WTC11 (cell line): Measurements from ENCODE around the gene COL18A1. TPM values are rescaled to one million over a fixed set of nuclear protein-coding genes. Genes with fewer than 3 reads are reported as not detected.

ENCODE experiments used
- ATAC-seq: fragments of 200-7000 bp; cut with Tn5 transposase; 2 replicates; pipeline ENCODE4 v1.10.0; 2021; ENCODE audit warnings: mild to moderate bottlenecking, moderate library complexity
- CTCF ChIA-PET: fragments of 300-600 bp; sonication (Branson Sonifier 250); formaldehyde crosslinking; loops from one replicate; lab custom pipeline; 2021; ENCODE audit warnings: antibody characterized with exemption; lab: Charles Lee
- POLR2A ChIA-PET: fragments of 350-600 bp; sonication (Branson Sonifier 250); formaldehyde crosslinking; loops from one replicate; lab custom pipeline; 2021; ENCODE audit warnings: antibody characterized with exemption; lab: Charles Lee
- DNase-seq: peaks from one replicate; pipeline ENCODE4 v3.0.0; 2021; ENCODE audit warnings: low spot score
- H3K27ac Mint-ChIP-seq: 2 replicates; pipeline ENCODE4 v1.8.0; 2021; ENCODE audit warnings: mixed read lengths
- H3K27me3 Mint-ChIP-seq: 2 replicates; pipeline ENCODE4 v1.8.0; 2021; ENCODE audit warnings: low read depth, mild to moderate bottlenecking, moderate library complexity, mixed read lengths
- H3K36me3 Mint-ChIP-seq: 2 replicates; pipeline ENCODE4 v1.8.0; 2021; ENCODE audit warnings: mixed read lengths
- H3K4me1 Mint-ChIP-seq: 2 replicates; pipeline ENCODE4 v1.8.0; 2022; ENCODE audit warnings: mixed read lengths
- H3K4me3 Mint-ChIP-seq: 2 replicates; pipeline ENCODE4 v1.8.0; 2021; ENCODE audit warnings: mild to moderate bottlenecking, moderate library complexity, mixed read lengths
- H3K9me3 Mint-ChIP-seq: 2 replicates; pipeline ENCODE4 v1.8.0; 2021; ENCODE audit warnings: mixed read lengths
- CBFB ChIP-seq: sonication (generic); formaldehyde crosslinking; IDR thresholded peaks from 2 replicates; pipeline ENCODE4 v1.8.1; 2022; ENCODE audit warnings: mild to moderate bottlenecking, low read depth, missing genetic modification reagents
- CREB1 ChIP-seq: sonication (generic); formaldehyde crosslinking; IDR thresholded peaks from 2 replicates; pipeline ENCODE4 v1.8.0; 2023; ENCODE audit warnings: mild to moderate bottlenecking, missing genetic modification reagents
- FOXP1 ChIP-seq: sonication (generic); formaldehyde crosslinking; IDR thresholded peaks from 2 replicates; pipeline ENCODE4 v1.8.0; 2022; ENCODE audit warnings: missing genetic modification reagents, mild to moderate bottlenecking, moderate library complexity, borderline replicate concordance
- GTF2I ChIP-seq: fragments of 250-450 bp; sonication (Bioruptor Pico); conservative IDR thresholded peaks from 2 replicates; pipeline ENCODE4 v1.4.0; 2021; ENCODE audit warnings: mild to moderate bottlenecking
- HMGXB4 ChIP-seq: sonication (generic); formaldehyde crosslinking; IDR thresholded peaks from 2 replicates; pipeline ENCODE4 v1.8.1; 2023; ENCODE audit warnings: mild to moderate bottlenecking, moderate library complexity, missing genetic modification reagents
- JUN ChIP-seq: sonication (generic); formaldehyde crosslinking; IDR thresholded peaks from 2 replicates; pipeline ENCODE4 v1.8.0; 2023; ENCODE audit warnings: mild to moderate bottlenecking, missing genetic modification reagents
- KAT7 ChIP-seq: sonication (generic); formaldehyde crosslinking; IDR thresholded peaks from 2 replicates; pipeline ENCODE4 v1.8.1; 2023; ENCODE audit warnings: missing genetic modification reagents, mild to moderate bottlenecking, borderline replicate concordance
- NFATC4 ChIP-seq: fragments of 250-450 bp; sonication (Bioruptor Pico); IDR thresholded peaks from 2 replicates; pipeline ENCODE4 v1.9.0; 2021; ENCODE audit warnings: mild to moderate bottlenecking
- RORB ChIP-seq: fragments of 250-450 bp; sonication (Bioruptor Pico); IDR thresholded peaks from 2 replicates; pipeline ENCODE4 v1.9.0; 2021; ENCODE audit warnings: mild to moderate bottlenecking
- TEAD4 ChIP-seq: sonication (generic); formaldehyde crosslinking; IDR thresholded peaks from 2 replicates; pipeline ENCODE4 v1.8.0; 2022; ENCODE audit warnings: mild to moderate bottlenecking, missing genetic modification reagents
- ZNF396 ChIP-seq: fragments of 250-450 bp; sonication (Bioruptor Pico); IDR thresholded peaks from 2 replicates; pipeline ENCODE4 v1.8.0; 2021; ENCODE audit warnings: mild to moderate bottlenecking, moderate library complexity, borderline replicate concordance
- total RNA-seq: library from RNA; stranded (reverse); gene quantifications from 3 replicates; pipeline ENCODE4 v1.2.3, GENCODE V29; 2021
- TF ChIP-seq, protein P1 (sequence below): sonication (generic); formaldehyde crosslinking; conservative IDR thresholded peaks from 2 replicates; pipeline ENCODE4 v1.8.1; 2022; ENCODE audit warnings: mild to moderate bottlenecking, missing genetic modification reagents
- TF ChIP-seq, protein P2 (sequence below): fragments of 250-450 bp; sonication (Bioruptor Pico); IDR thresholded peaks from 2 replicates; pipeline ENCODE4 v2.1.2; 2022; ENCODE audit warnings: mild to moderate bottlenecking, moderate library complexity
- TF ChIP-seq, protein P3 (sequence below): fragments of 250-450 bp; sonication (Bioruptor Pico); IDR thresholded peaks from 2 replicates; pipeline ENCODE4 v1.9.0; 2021; ENCODE audit warnings: mild to moderate bottlenecking
- TF ChIP-seq, protein P4 (sequence below): sonication (generic); formaldehyde crosslinking; IDR thresholded peaks from 2 replicates; pipeline ENCODE4 v1.8.0; 2022; ENCODE audit warnings: mild to moderate bottlenecking, missing genetic modification reagents
- TF ChIP-seq, protein P5 (sequence below): sonication (generic); formaldehyde crosslinking; IDR thresholded peaks from 2 replicates; pipeline ENCODE4 v1.8.0; 2022; ENCODE audit warnings: mild to moderate bottlenecking, missing genetic modification reagents

The COL18A1 gene
- total RNA-seq, 1 experiment from 2014 or later: 231 TPM

- H3K27ac Mint-ChIP-seq: no peak overlapping the region
- H3K9me3 Mint-ChIP-seq: peaks cover 13% of the 10 kb centered on the region
- no peak for ATAC-seq
- CTCF ChIA-PET: interaction anchor here (1.2 kb wide), 1 partner anchor 17 kb away, joined by 3 read pairs; no protein-coding TSS in a partner anchor
- POLR2A ChIA-PET: interaction anchor here (0.5 kb wide), 1 partner anchor 679 kb away, joined by 3 read pairs; no protein-coding TSS in a partner anchor
- peaks cover 22% of the 10 kb centered on the region for H3K36me3 Mint-ChIP-seq
- H3K4me1 Mint-ChIP-seq: peaks cover 21% of the 10 kb centered on the region
- TF ChIP-seq HMGXB4 (CRISPR knock-in tag) (no peak), NFATC4 (no peak), TEAD4 (CRISPR knock-in tag) (no peak), RORB (CRISPR knock-in tag) (no peak), CREB1 (no peak)
- TF ChIP-seq, protein P1, sequence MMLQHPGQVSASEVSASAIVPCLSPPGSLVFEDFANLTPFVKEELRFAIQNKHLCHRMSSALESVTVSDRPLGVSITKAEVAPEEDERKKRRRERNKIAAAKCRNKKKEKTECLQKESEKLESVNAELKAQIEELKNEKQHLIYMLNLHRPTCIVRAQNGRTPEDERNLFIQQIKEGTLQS (CRISPR knock-in tag): no peak
- TF ChIP-seq, protein P2, sequence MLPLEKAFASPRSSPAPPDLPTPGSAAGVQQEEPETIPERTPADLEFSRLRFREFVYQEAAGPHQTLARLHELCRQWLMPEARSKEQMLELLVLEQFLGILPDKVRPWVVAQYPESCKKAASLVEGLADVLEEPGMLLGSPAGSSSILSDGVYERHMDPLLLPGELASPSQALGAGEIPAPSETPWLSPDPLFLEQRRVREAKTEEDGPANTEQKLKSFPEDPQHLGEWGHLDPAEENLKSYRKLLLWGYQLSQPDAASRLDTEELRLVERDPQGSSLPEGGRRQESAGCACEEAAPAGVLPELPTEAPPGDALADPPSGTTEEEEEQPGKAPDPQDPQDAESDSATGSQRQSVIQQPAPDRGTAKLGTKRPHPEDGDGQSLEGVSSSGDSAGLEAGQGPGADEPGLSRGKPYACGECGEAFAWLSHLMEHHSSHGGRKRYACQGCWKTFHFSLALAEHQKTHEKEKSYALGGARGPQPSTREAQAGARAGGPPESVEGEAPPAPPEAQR (CRISPR knock-in tag): no peak
- TF ChIP-seq, protein P3, sequence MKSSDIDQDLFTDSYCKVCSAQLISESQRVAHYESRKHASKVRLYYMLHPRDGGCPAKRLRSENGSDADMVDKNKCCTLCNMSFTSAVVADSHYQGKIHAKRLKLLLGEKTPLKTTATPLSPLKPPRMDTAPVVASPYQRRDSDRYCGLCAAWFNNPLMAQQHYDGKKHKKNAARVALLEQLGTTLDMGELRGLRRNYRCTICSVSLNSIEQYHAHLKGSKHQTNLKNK (CRISPR knock-in tag): no peak
- TF ChIP-seq, all 79 proteins: peak for 0
- no peak overlapping the region for H3K4me3 Mint-ChIP-seq
- no peak for DNase-seq
- H3K27me3 Mint-ChIP-seq: no peaks in the 10 kb centered on the region
These were observed 55.1 kb downstream of the COL18A1 start for GRCh38 chr21:45460011-45460565.

DNA sequence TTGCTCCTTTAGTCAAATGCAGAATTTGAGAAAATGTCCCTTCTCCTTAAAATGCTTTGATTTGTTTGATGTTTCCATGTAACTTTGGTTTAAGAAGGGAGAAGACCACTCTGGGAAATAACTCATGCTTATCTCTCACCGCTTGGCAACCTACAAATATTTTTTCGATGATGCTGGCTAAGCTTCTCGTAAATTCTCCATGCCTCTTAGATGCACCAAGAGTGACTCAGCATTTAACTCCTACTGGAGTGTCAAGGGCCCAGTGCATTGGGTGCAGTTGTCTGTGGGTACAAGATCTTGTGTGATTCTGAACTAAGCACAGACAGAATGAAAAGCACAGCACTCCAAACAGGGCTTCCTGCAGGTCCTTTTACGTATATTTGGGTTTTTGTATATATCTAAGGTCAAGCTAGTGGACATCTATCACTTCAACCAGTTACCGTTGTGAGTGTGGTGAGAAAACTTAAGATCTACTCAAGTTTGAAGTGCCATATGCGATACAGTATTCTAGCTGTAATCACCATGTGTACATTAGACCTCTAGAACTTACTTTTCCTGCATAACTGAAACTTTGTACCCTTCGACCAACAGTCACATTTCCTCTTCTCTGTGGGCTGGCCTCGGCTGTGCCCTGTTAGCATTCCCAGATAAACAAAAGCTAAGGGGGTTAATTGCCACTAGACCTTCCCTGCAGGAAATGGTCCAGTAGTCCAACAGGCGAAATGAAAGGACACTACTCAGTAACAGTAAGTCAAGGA lies 55.8 kb downstream of the COL18A1 start:
- ATAC-seq (no peak), DNase-seq (no peak)
- peaks cover 21% of the 10 kb centered on the region for H3K4me1 Mint-ChIP-seq
- no peak overlapping the region for H3K4me3 Mint-ChIP-seq
- TF ChIP-seq KAT7 (CRISPR knock-in tag): no peak
- TF ChIP-seq, protein P4, sequence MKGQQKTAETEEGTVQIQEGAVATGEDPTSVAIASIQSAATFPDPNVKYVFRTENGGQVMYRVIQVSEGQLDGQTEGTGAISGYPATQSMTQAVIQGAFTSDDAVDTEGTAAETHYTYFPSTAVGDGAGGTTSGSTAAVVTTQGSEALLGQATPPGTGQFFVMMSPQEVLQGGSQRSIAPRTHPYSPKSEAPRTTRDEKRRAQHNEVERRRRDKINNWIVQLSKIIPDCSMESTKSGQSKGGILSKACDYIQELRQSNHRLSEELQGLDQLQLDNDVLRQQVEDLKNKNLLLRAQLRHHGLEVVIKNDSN (CRISPR knock-in tag): no peak
- no peak for TF ChIP-seq CBFB (CRISPR knock-in tag)
- TF ChIP-seq, protein P5, sequence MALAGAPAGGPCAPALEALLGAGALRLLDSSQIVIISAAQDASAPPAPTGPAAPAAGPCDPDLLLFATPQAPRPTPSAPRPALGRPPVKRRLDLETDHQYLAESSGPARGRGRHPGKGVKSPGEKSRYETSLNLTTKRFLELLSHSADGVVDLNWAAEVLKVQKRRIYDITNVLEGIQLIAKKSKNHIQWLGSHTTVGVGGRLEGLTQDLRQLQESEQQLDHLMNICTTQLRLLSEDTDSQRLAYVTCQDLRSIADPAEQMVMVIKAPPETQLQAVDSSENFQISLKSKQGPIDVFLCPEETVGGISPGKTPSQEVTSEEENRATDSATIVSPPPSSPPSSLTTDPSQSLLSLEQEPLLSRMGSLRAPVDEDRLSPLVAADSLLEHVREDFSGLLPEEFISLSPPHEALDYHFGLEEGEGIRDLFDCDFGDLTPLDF (CRISPR knock-in tag): no peak
- TF ChIP-seq GTF2I (CRISPR knock-in tag): no peak
- TF ChIP-seq FOXP1 (CRISPR knock-in tag): no peak
- TF ChIP-seq JUN (CRISPR knock-in tag): no peak
- no peak for TF ChIP-seq ZNF396
- H3K27me3 Mint-ChIP-seq: no peaks in the 10 kb centered on the region
- peaks cover 13% of the 10 kb centered on the region for H3K9me3 Mint-ChIP-seq
- H3K27ac Mint-ChIP-seq: peak overlapping the region; percentile 60; the same call in 1 of the 2 replicates
- H3K36me3 Mint-ChIP-seq: peaks cover 22% of the 10 kb centered on the region
- POLR2A ChIA-PET: no interaction called here
- CTCF ChIA-PET: interaction anchor here (1.2 kb wide), 1 partner anchor 21 kb away, joined by 3 read pairs; no protein-coding TSS in a partner anchor
